Activated CD8-positive, alpha-beta T cell treated with anti-CD3 and anti-CD28 coated beads for 36 hours (primary cell): ENCODE data around the gene ANKRD63. TPM values are rescaled to one million over a fixed set of nuclear protein-coding genes. Genes with fewer than 3 reads are reported as not detected.

Source experiments
- ATAC-seq: fragments of 200-7000 bp; cut with Tn5 transposase; one replicate; pipeline ENCODE4 v1.10.0; 2021; ENCODE audit warnings: mild to moderate bottlenecking, moderate library complexity
- CTCF ChIA-PET: fragments of 350-600 bp; sonication (Branson Sonifier 250); formaldehyde crosslinking; loops from one replicate; lab custom pipeline; 2021; ENCODE audit warnings: antibody characterized with exemption; lab: Charles Lee
- POLR2A ChIA-PET: fragments of 350-600 bp; sonication (Branson Sonifier 250); formaldehyde crosslinking; loops from one replicate; lab custom pipeline; 2021; ENCODE audit warnings: antibody characterized with exemption; lab: Charles Lee
- DNase-seq: peaks from one replicate; pipeline ENCODE4 v3.0.0-alpha.2; 2020
- H3K27ac Mint-ChIP-seq: one replicate; pipeline ENCODE4 v1.8.0; 2021; ENCODE audit warnings: mild to moderate bottlenecking, mixed read lengths
- H3K27me3 Mint-ChIP-seq: one replicate; pipeline ENCODE4 v1.8.0; 2021; ENCODE audit warnings: mixed read lengths
- H3K36me3 Mint-ChIP-seq: one replicate; pipeline ENCODE4 v1.8.0; 2021; ENCODE audit warnings: low read depth, mixed read lengths
- H3K4me1 Mint-ChIP-seq: one replicate; pipeline ENCODE4 v1.8.0; 2021; ENCODE audit warnings: low read depth, mixed read lengths
- H3K4me3 Mint-ChIP-seq: one replicate; pipeline ENCODE4 v1.8.0; 2021; ENCODE audit warnings: mild to moderate bottlenecking, moderate library complexity, mixed read lengths
- H3K9me3 Mint-ChIP-seq: one replicate; pipeline ENCODE4 v1.8.0; 2021; ENCODE audit warnings: mixed read lengths
- intact Hi-C: fragments of 100-400 bp; cut with micrococcal nuclease; formaldehyde crosslinking; loops from one replicate; pipeline ENCODE4 v1.10.0; 2022
- total RNA-seq, 2 experiments: library from RNA; stranded (reverse); gene quantifications; one replicate each; pipeline ENCODE4 v1.2.3, GENCODE V29; 2021
- TF ChIP-seq, protein P1 (sequence below): fragments of 200-600 bp; IDR thresholded peaks from one replicate; pipeline ENCODE4 v1.8.0; 2022; ENCODE audit warnings: antibody characterized with exemption, mild to moderate bottlenecking

Gene ANKRD63
- total RNA-seq, 2 experiments from 2014 or later, result not detected

DNA sequence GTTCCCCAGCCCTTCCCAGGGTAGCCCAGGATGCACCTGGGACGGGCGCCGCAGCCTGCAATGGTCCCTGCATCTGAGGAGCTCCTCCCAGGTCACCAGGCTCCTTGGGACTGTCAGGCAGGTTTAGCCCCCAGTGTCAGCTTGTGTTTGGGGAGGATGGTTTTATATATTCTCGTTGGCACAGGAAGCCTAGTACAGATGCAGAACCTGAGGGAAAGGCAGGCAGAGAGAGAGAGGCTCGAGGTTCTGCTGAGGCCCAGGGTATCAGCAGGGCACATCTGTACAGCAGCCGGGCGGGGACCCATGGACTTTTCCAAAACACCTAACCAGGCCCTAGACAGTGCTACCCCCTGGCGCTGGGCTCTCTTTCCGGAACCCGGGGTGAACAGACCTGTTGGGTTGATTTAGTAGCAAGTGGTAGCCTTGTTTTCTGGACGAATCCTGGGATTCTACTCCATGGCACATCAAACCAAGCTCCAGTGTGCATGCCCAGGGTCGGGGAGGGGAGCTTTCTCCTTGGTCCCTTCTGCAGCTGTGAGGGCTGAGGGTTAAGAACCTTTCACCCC is 35.4 kb downstream of the ANKRD63 start:
- Mint-ChIP-seq H3K4me3 (no peak overlapping the region), H3K4me1 (no peaks in the 10 kb centered on the region), H3K9me3 (no peaks in the 10 kb centered on the region), H3K36me3 (no peaks in the 10 kb centered on the region), H3K27me3 (peaks cover 13% of the 10 kb centered on the region), H3K27ac (no peak overlapping the region)
- CTCF ChIA-PET, result interaction anchor here (0.9 to 1.4 kb wide), 4 partner anchors 27 to 268 kb away, joined by 3 to 6 read pairs (median 3); no protein-coding TSS in a partner anchor
- intact Hi-C loops, result no loop called here
- POLR2A ChIA-PET, result interaction anchor here (0.8 to 1.1 kb wide), 3 partner anchors 8 to 48 kb away, joined by 3 read pairs; partner anchors contain the start of gene PAK6
- TF ChIP-seq, protein P1, sequence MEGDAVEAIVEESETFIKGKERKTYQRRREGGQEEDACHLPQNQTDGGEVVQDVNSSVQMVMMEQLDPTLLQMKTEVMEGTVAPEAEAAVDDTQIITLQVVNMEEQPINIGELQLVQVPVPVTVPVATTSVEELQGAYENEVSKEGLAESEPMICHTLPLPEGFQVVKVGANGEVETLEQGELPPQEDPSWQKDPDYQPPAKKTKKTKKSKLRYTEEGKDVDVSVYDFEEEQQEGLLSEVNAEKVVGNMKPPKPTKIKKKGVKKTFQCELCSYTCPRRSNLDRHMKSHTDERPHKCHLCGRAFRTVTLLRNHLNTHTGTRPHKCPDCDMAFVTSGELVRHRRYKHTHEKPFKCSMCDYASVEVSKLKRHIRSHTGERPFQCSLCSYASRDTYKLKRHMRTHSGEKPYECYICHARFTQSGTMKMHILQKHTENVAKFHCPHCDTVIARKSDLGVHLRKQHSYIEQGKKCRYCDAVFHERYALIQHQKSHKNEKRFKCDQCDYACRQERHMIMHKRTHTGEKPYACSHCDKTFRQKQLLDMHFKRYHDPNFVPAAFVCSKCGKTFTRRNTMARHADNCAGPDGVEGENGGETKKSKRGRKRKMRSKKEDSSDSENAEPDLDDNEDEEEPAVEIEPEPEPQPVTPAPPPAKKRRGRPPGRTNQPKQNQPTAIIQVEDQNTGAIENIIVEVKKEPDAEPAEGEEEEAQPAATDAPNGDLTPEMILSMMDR, result no peak
- no peak for ATAC-seq
- no peak for DNase-seq

DNA sequence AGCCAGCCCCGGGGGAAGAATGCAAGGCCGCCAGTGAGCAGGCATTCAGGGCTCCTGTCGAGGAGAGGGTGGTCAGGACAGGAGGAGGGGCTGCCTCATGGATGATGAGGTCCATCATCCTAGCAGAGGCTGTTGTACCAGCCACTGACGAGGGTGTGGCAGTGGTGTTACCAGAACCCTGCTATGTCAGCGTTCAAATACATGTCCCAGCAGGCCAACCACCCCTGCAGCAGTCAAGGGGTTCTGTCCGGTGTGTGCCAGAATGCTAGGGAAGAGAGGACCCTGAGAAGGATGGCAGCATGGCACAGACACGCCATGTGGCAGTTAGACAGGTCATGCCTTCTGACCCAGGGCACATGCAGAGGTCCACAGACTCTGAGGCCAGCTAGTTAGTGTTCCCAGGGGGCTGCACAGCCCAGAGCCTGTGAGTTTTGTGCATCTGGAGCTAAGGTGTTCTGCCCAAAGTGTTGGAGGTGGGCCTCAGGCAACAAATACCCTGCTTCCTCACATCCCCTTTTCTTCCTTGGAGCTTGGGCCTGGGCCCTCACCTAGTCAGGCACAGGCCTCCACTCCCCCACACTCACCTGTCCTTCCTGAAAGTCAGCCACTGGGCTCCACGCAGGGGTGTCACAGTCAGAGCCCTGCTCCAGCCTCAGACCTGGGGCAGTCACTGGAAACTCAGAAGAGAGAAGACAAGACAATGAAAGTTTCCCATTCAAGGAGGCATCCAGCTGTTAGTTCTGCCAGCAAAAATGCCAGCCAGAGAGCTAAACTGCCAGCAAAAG is 36.2 kb downstream of the ANKRD63 start:
- no peak for DNase-seq
- POLR2A ChIA-PET, result interaction anchor here (0.8 to 1.1 kb wide), 3 partner anchors 8 to 49 kb away, joined by 3 read pairs; partner anchors contain the start of gene PAK6

DNA sequence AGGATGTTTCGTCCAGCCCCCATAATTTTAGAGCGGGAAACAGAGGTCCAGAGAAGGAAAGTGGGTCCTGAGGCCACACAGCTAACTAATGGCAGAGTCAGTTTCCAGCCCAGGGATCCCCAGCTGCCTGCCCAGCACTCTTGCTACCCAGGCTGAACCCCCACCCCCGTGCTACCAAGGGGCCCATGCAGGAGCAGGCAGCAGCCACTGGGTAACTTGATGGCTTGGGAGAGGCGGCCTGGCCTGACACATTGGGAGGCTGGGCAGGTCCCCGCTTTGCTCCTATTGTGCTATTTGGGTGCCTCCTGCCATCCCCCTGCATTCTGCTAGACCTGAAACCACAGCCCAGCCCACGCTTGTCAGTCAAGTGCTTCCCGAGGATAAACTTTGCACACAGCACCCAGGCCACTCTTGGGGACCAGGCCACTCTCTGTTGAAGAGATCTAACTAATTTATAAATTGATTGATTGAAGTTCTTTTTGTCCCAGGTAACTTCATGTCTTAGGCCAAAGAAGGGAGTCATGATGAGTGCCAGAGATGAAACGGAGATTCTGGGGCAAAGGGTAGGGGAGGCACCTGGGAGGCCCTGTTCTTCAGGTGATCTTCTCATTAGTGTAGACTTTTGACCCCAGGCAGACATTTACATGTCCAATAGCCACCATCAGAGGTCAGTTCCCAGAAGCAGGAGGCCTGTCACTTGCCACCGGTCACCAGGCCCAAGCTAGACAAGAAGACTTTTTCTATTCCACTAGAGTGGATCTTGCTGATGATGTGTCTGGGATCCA is 37.0 kb downstream of the ANKRD63 start:
- peaks cover 2% of the 10 kb centered on the region for H3K27me3 Mint-ChIP-seq
- ChIA-PET POLR2A (no interaction called here), CTCF (interaction anchor here (1.4 to 3.0 kb wide), 2 partner anchors 28 to 29 kb away, joined by 4 to 10 read pairs; no protein-coding TSS in a partner anchor)
- TF ChIP-seq, protein P1, result no peak
- no peak overlapping the region for H3K4me3 Mint-ChIP-seq
- intact Hi-C loops, result no loop called here
- H3K36me3 Mint-ChIP-seq, result no peaks in the 10 kb centered on the region
- no peak overlapping the region for H3K27ac Mint-ChIP-seq
- H3K4me1 Mint-ChIP-seq, result no peaks in the 10 kb centered on the region
- no peaks in the 10 kb centered on the region for H3K9me3 Mint-ChIP-seq
- ATAC-seq (no peak), DNase-seq (no peak)

More for the DNA sequence above, 36.2 kb downstream of the ANKRD63 start:
- Mint-ChIP-seq H3K4me3 (no peak overlapping the region), H3K27ac (no peak overlapping the region), H3K9me3 (no peaks in the 10 kb centered on the region), H3K36me3 (no peaks in the 10 kb centered on the region), H3K27me3 (peaks cover 9% of the 10 kb centered on the region), H3K4me1 (no peaks in the 10 kb centered on the region)
- ATAC-seq, result no peak
- TF ChIP-seq, protein P1, result no peak
- intact Hi-C loops, result no loop called here
- CTCF ChIA-PET, result interaction anchor here (0.9 to 1.4 kb wide), 3 partner anchors 28 to 267 kb away, joined by 3 read pairs; no protein-coding TSS in a partner anchor

DNA sequence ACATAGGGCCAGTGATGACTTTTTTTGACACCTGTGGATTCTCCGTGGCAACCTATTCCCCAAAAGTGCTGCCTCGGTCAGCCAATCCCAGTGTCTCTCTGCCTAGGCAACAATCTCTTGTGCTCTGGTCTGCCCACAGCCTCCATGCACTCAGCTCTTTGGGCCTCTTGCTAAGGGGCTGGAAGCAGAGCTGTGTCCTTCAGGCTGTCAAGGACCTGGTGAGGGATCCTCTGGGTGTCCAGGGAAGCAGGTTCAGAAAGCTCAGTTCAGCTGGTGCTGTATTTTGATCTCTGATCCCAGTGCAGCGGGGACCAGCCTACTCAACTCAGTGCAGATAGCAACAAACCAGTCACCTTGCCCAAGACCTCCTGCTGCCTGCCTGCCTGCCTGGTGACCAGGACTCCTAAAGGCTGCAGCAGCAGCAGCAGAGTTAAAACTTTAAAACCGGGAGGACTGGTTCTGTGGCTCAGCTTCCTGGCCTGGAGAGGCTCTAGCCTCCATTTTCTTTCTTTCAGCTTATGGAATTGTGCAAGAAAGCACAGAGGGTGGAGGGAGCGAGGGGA is 37.8 kb downstream of the ANKRD63 start:
- POLR2A ChIA-PET, result no interaction called here
- no peak overlapping the region for H3K4me3 Mint-ChIP-seq
- CTCF ChIA-PET, result interaction anchor here (1.0 to 3.0 kb wide), 3 partner anchors 27 to 34 kb away, joined by 3 to 10 read pairs (median 4); no protein-coding TSS in a partner anchor
- intact Hi-C loops, result no loop called here
- no peak overlapping the region for H3K27ac Mint-ChIP-seq
- no peaks in the 10 kb centered on the region for H3K27me3 Mint-ChIP-seq
- H3K9me3 Mint-ChIP-seq, result no peaks in the 10 kb centered on the region
- DNase-seq (no peak), ATAC-seq (no peak)
- H3K4me1 Mint-ChIP-seq, result no peaks in the 10 kb centered on the region
- no peaks in the 10 kb centered on the region for H3K36me3 Mint-ChIP-seq
- TF ChIP-seq, protein P1, result no peak
